Panc1 (cell line): Measurements from ENCODE around the gene PARP16. TPM values are rescaled to one million over a fixed set of nuclear protein-coding genes. Genes with fewer than 3 reads are reported as not detected.

Experiments used
- ATAC-seq: fragments of 200-7000 bp; cut with Tn5 transposase; 2 replicates; pipeline ENCODE4 v1.9.1; 2020; ENCODE audit warnings: mild to moderate bottlenecking, moderate library complexity
- BruUV-seq: library from RNA; stranded (reverse); fragments of 400-500 nt; replicated peaks from 2 replicates; lab custom pipeline; 2021; lab: Mats Ljungman, UMichigan
- CTCF ChIA-PET: fragments of 300-600 bp; sonication (Branson Sonifier 250); formaldehyde crosslinking; loops from one replicate; lab custom pipeline; 2022; ENCODE audit warnings: antibody characterized with exemption; lab: Charles Lee
- POLR2A ChIA-PET: fragments of 300-600 bp; sonication (Branson Sonifier 250); formaldehyde crosslinking; loops from one replicate; lab custom pipeline; 2022; ENCODE audit warnings: antibody characterized with exemption; lab: Charles Lee
- DNase-seq: peaks from one replicate; pipeline ENCODE4 v3.0.0-alpha.2; 2010; ENCODE audit warnings: low read depth, low spot score
- H3K27ac ChIP-seq: 2 replicates; pipeline ENCODE4 v1.5.1; 2011; ENCODE audit warnings: mild to moderate bottlenecking, low read length, inconsistent platforms
- H3K27me3 ChIP-seq: fragments of 200-500 bp; sonication (Bioruptor generic); 2 replicates; pipeline ENCODE4 v1.6.0; 2014; ENCODE audit warnings: low read length, inconsistent platforms; ENCODE audit not compliant: control insufficient read depth, insufficient read depth
- H3K36me3 ChIP-seq: fragments of 200-500 bp; sonication (Bioruptor generic); 2 replicates; pipeline ENCODE4 v1.5.1; 2014; ENCODE audit warnings: inconsistent platforms, mild to moderate bottlenecking, low read length, moderate library complexity; ENCODE audit not compliant: control insufficient read depth, insufficient read depth
- H3K4me1 ChIP-seq: 2 replicates; pipeline ENCODE4 v1.5.1; 2011; ENCODE audit warnings: inconsistent platforms, mild to moderate bottlenecking, low read length, moderate library complexity; ENCODE audit not compliant: control insufficient read depth, insufficient read depth
- H3K4me3 ChIP-seq, 2 experiments: 2 replicates each; pipeline ENCODE4 v1.5.1; 2011 to 2012; ENCODE audit warnings: low read depth in 2 of 2, low read length in 2 of 2, mild to moderate bottlenecking in 2 of 2, inconsistent platforms in 1 of 2, moderate library complexity in 1 of 2
- H3K9me3 ChIP-seq: fragments of 200-500 bp; sonication (Bioruptor generic); 2 replicates; pipeline ENCODE4 v1.5.1; 2014; ENCODE audit warnings: low read depth, mild to moderate bottlenecking, inconsistent platforms, low read length, moderate library complexity; ENCODE audit not compliant: control insufficient read depth, insufficient read depth
- CTCF ChIP-seq: fragments of 450-650 bp; IDR thresholded peaks from 2 replicates; pipeline ENCODE4 v1.5.1; 2017; ENCODE audit warnings: mild to moderate bottlenecking
- POLR2AphosphoS5 ChIP-seq: IDR thresholded peaks from 2 replicates; pipeline ENCODE4 v1.6.1; 2012; ENCODE audit warnings: mild to moderate bottlenecking, low read depth, low read length, moderate library complexity
- REST ChIP-seq, 2 experiments: IDR thresholded peaks; 2 replicates each; pipeline ENCODE4 v1.6.1; 2011 to 2012; ENCODE audit warnings: low read depth in 2 of 2, control low read depth in 1 of 2, low read length in 1 of 2, mild to moderate bottlenecking in 1 of 2, moderate library complexity in 1 of 2; ENCODE audit not compliant: insufficient read depth in 1 of 2
- SIN3A ChIP-seq: IDR thresholded peaks from 2 replicates; pipeline ENCODE4 v1.6.1; 2012; ENCODE audit warnings: low read depth, mild to moderate bottlenecking, low read length, moderate library complexity, borderline replicate concordance; ENCODE audit not compliant: insufficient read depth
- TCF7L2 ChIP-seq: IDR thresholded peaks from 2 replicates; pipeline ENCODE4 v1.6.1; 2011; ENCODE audit warnings: mild to moderate bottlenecking, low read depth, low read length, inconsistent platforms
- in situ Hi-C: cut with HindIII; loops from 2 replicates; pipeline ENCODE4 v1.10.0; 2016; ENCODE audit warnings: low sequenced_read_pairs, low pct_unique_long_range_greater_than_20kb
- intact Hi-C: fragments of 100-400 bp; cut with micrococcal nuclease; formaldehyde crosslinking; loops from one replicate; pipeline ENCODE4 v1.10.0; 2022; ENCODE audit not compliant: unreplicated experiment
- total RNA-seq: library from RNA; stranded (reverse); gene quantifications from one replicate; pipeline ENCODE4 v1.2.1, GENCODE V29; 2021; ENCODE audit not compliant: unreplicated experiment

The PARP16 gene
- total RNA-seq, 1 experiment from 2014 or later = 15.4 TPM

GRCh38 chr15:65214010-65214409 is 72.7 kb downstream of the PARP16 start:
- H3K4me1 ChIP-seq = no peaks in the 10 kb centered on the region

GRCh38 chr15:65213241-65213640 is 73.4 kb downstream of the PARP16 start:
- intact Hi-C loops (no loop called here), in situ Hi-C loops (no loop called here)
- Histone ChIP-seq H3K27me3 (no peaks in the 10 kb centered on the region), H3K4me3 (no peak overlapping the region), H3K36me3 (no peaks in the 10 kb centered on the region), H3K27ac (no peak overlapping the region), H3K9me3 (no peaks in the 10 kb centered on the region), H3K4me1 (no peaks in the 10 kb centered on the region)
- ATAC-seq = no peak
- TF ChIP-seq POLR2AphosphoS5 = no peak
- no peak for TF ChIP-seq SIN3A
- TF ChIP-seq TCF7L2 = no peak
- no peak for TF ChIP-seq REST (IDR thresholded peaks at IDR 0.05; ENCODE audit: insufficient read depth in 1 of 2, low read depth in 2 of 2, low read length in 1 of 2)
- TF ChIP-seq CTCF = no peak
- ChIA-PET CTCF (no interaction called here), POLR2A (no interaction called here)
- no TSS peak for BruUV-seq
- no peak for DNase-seq

More at GRCh38 chr15:65214010-65214409, 72.7 kb downstream of the PARP16 start:
- TF ChIP-seq TCF7L2 (no peak), CTCF (no peak), REST (IDR thresholded peaks at IDR 0.05; ENCODE audit: insufficient read depth in 1 of 2, low read depth in 2 of 2, low read length in 1 of 2) (no peak), POLR2AphosphoS5 (no peak), SIN3A (no peak)
- no peak for ATAC-seq
- no peaks in the 10 kb centered on the region for H3K36me3 ChIP-seq
- H3K27me3 ChIP-seq = no peaks in the 10 kb centered on the region
- in situ Hi-C loops = no loop called here
- intact Hi-C loops = no loop called here
- no peak overlapping the region for H3K4me3 ChIP-seq
- H3K9me3 ChIP-seq = no peaks in the 10 kb centered on the region
- ChIA-PET CTCF (interaction anchor here (0.5 kb wide), 1 partner anchor 1352 kb away, joined by 6 read pairs; the partner anchor contains the start of gene LCTL), POLR2A (no interaction called here)
- H3K27ac ChIP-seq = no peak overlapping the region
- DNase-seq = no peak
- no TSS peak for BruUV-seq
